ENCODE results near the gene SMG6. TPM values are rescaled to one million over a fixed set of nuclear protein-coding genes. Genes with fewer than 3 reads are reported as not detected.

Gene SMG6
- total and polyA plus RNA-seq, 2 of the 13 experiments (the other 11 are each of a cell fraction or from before 2014, with no cell fraction given): 4.6 to 14.6 TPM

DNA sequence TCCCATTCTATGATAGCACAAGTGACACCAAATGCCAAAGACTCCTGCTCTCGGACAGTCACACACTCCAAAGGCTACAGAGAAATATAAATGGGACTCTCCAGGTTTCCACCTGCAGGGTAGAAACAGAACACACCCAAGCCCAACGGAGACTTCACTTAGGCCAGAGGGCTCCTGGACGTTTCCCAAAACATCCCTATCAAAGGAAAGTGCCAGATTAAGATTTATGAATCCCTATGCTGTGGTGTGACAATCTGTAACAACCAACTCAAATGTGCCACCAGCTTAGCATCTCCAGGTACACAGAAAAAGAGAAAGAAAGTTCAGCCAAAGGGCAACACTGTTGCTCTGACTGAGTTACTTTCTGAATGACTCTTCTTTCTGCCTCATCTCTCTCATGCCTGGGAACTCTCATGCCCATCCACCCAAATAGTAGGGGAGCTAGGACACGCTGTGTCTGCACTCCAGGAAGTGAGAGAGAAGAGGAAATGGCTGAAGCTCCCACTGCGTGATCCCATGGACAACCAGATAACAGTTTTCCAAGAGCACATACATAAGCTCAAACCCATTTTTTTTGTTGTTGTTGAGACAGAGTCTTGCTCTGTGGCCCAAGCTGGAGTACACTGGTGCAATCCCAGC is 49.7 kb downstream of the SMG6 start:
- WGBS (ENCODE audit: low lambda C conversion rate): 92% methylated on average over 5 of the region's 5 CpGs
- no peak overlapping the region for H3K4me3 ChIP-seq (replicated peaks in 1 of 3; ENCODE audit: insufficient read depth in 1 of 3, low read depth in 2 of 3, low read length in 3 of 3)
- peaks cover 8 to 24% of the 10 kb centered on the region in 2 experiments; a peak in 3 of 5 replicates for H3K36me3 ChIP-seq (replicated peaks in 1 of 2; ENCODE audit: control insufficient read depth in 1 of 2, insufficient read depth in 2 of 2, low read length in 2 of 2)
- ChIA-PET CTCF (ENCODE audit: low intra/inter-chr PET ratio, low total read pairs) (no interaction called here), POLR2A (no interaction called here)
- H3K27ac ChIP-seq (ENCODE audit: extremely low read length, insufficient read depth, low read length): no peak overlapping the region
- no peak overlapping the region for H3K9ac ChIP-seq (ENCODE audit: insufficient read depth, low read depth, low read length)
- BruUV-seq (replicated peaks): no TSS peak
- H4K20me1 ChIP-seq (ENCODE audit: insufficient read depth, low read length): no peaks in the 10 kb centered on the region
- H3K4me1 ChIP-seq (ENCODE audit: insufficient read depth, low read length): no peaks in the 10 kb centered on the region
- H3K4me2 ChIP-seq (ENCODE audit: low read depth, low read length): no peak overlapping the region
- DNase-seq (ENCODE audit: low spot score) (no peak), FAIRE-seq (no peak), ATAC-seq (no peak)
- H3K27me3 ChIP-seq (ENCODE audit: control insufficient read depth in 1 of 2, insufficient read depth in 2 of 2, low read length in 2 of 2): no peaks in the 10 kb centered on the region
- H3K9me3 ChIP-seq (ENCODE audit: low read length): no peaks in the 10 kb centered on the region
- no peak overlapping the region for H2AFZ ChIP-seq (ENCODE audit: low read length)
- no peaks in the 10 kb centered on the region for H3K79me2 ChIP-seq (ENCODE audit: insufficient read depth, low read length)
- in situ Hi-C loops (cut with HindIII; ENCODE audit: extremely low pct_ligation_motif_present, low pct_unique_long_range_greater_than_20kb) (no loop called here), intact Hi-C loops (cut with micrococcal nuclease; ENCODE audit: unreplicated experiment) (no loop called here)
- TF ChIP-seq, protein P1, sequence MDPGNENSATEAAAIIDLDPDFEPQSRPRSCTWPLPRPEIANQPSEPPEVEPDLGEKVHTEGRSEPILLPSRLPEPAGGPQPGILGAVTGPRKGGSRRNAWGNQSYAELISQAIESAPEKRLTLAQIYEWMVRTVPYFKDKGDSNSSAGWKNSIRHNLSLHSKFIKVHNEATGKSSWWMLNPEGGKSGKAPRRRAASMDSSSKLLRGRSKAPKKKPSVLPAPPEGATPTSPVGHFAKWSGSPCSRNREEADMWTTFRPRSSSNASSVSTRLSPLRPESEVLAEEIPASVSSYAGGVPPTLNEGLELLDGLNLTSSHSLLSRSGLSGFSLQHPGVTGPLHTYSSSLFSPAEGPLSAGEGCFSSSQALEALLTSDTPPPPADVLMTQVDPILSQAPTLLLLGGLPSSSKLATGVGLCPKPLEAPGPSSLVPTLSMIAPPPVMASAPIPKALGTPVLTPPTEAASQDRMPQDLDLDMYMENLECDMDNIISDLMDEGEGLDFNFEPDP (CRISPR knock-in tag; conservative IDR thresholded peaks at IDR 0.05): no peak
- TF ChIP-seq EP300 (IDR thresholded peaks at IDR 0.05; ENCODE audit: low read depth in 2 of 2, low read length in 2 of 2) (no peak), EP300 (CRISPR knock-in tag; IDR thresholded peaks at IDR 0.05; ENCODE audit: borderline replicate concordance) (no peak), NCOA2 (CRISPR knock-in tag; IDR thresholded peaks at IDR 0.05) (no peak), ZNF839 (CRISPR knock-in tag; IDR thresholded peaks at IDR 0.05; ENCODE audit: borderline replicate concordance) (no peak), ARHGAP35 (CRISPR knock-in tag; IDR thresholded peaks at IDR 0.05; ENCODE audit: borderline replicate concordance) (no peak), ZNF558 (CRISPR knock-in tag; IDR thresholded peaks at IDR 0.05; ENCODE audit: borderline replicate concordance) (no peak), ZNF674 (CRISPR knock-in tag; IDR thresholded peaks at IDR 0.05; ENCODE audit: low read depth) (no peak), ZNF556 (CRISPR knock-in tag; IDR thresholded peaks at IDR 0.05; ENCODE audit: borderline replicate concordance) (no peak), ZNF549 (CRISPR knock-in tag; IDR thresholded peaks at IDR 0.05) (no peak), ZNF343 (CRISPR knock-in tag; IDR thresholded peaks at IDR 0.05) (no peak), ZNF34 (CRISPR knock-in tag; IDR thresholded peaks at IDR 0.05; ENCODE audit: borderline replicate concordance) (no peak)
- TF ChIP-seq, protein P2, sequence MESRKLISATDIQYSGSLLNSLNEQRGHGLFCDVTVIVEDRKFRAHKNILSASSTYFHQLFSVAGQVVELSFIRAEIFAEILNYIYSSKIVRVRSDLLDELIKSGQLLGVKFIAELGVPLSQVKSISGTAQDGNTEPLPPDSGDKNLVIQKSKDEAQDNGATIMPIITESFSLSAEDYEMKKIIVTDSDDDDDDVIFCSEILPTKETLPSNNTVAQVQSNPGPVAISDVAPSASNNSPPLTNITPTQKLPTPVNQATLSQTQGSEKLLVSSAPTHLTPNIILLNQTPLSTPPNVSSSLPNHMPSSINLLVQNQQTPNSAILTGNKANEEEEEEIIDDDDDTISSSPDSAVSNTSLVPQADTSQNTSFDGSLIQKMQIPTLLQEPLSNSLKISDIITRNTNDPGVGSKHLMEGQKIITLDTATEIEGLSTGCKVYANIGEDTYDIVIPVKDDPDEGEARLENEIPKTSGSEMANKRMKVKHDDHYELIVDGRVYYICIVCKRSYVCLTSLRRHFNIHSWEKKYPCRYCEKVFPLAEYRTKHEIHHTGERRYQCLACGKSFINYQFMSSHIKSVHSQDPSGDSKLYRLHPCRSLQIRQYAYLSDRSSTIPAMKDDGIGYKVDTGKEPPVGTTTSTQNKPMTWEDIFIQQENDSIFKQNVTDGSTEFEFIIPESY (CRISPR knock-in tag; IDR thresholded peaks at IDR 0.05): no peak
- TF ChIP-seq, protein P3, sequence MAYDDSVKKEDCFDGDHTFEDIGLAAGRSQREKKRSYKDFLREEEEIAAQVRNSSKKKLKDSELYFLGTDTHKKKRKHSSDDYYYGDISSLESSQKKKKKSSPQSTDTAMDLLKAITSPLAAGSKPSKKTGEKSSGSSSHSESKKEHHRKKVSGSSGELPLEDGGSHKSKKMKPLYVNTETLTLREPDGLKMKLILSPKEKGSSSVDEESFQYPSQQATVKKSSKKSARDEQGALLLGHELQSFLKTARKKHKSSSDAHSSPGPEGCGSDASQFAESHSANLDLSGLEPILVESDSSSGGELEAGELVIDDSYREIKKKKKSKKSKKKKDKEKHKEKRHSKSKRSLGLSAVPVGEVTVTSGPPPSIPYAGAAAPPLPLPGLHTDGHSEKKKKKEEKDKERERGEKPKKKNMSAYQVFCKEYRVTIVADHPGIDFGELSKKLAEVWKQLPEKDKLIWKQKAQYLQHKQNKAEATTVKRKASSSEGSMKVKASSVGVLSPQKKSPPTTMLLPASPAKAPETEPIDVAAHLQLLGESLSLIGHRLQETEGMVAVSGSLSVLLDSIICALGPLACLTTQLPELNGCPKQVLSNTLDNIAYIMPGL (CRISPR knock-in tag; IDR thresholded peaks at IDR 0.05; ENCODE audit: borderline replicate concordance in 1 of 2, low read depth in 1 of 2): no peak

Data from HepG2 (cell line).